DND-41 (cell line): ENCODE measurements around the gene LRRC74A.

Experiments
- ATAC-seq: fragments of 200-7000 bp; cut with Tn5 transposase; 3 replicates; pipeline ENCODE4 v1.9.1; 2021; ENCODE audit warnings: low read depth; ENCODE audit not compliant: insufficient read depth
- DNase-seq: peaks from one replicate; pipeline ENCODE4 v3.0.0-alpha.2; 2020
- H2AFZ ChIP-seq: 2 replicates; pipeline ENCODE4 v1.6.0; 2012; ENCODE audit warnings: low read depth, low read length
- H3K27ac ChIP-seq: 2 replicates; pipeline ENCODE4 v1.5.1; 2012; ENCODE audit warnings: low read length, inconsistent platforms
- H3K27me3 ChIP-seq: fragments of 200-600 bp; sonication (generic); 2 replicates; pipeline ENCODE4 v1.6.0; 2012; ENCODE audit warnings: low read length, mild to moderate bottlenecking, inconsistent platforms; ENCODE audit not compliant: insufficient read depth, poor library complexity
- H3K36me3 ChIP-seq: 2 replicates; pipeline ENCODE4 v1.5.1; 2012; ENCODE audit warnings: low read length, inconsistent platforms; ENCODE audit not compliant: insufficient read depth
- H3K4me1 ChIP-seq: 2 replicates; pipeline ENCODE4 v1.5.1; 2012; ENCODE audit warnings: mild to moderate bottlenecking, low read length; ENCODE audit not compliant: insufficient read depth
- H3K4me2 ChIP-seq: 2 replicates; pipeline ENCODE4 v1.6.0; 2012; ENCODE audit warnings: mild to moderate bottlenecking, moderate library complexity, low read length, inconsistent platforms; ENCODE audit not compliant: insufficient read depth
- H3K4me3 ChIP-seq, 2 experiments: fragments of 200-600 bp in 1 of 2; shearing (Covaris generic) in 1 of 2; 2 replicates each; pipeline ENCODE4 v1.5.1; 2012 to 2016; ENCODE audit warnings: inconsistent platforms in 2 of 2, low read length in 2 of 2, mild to moderate bottlenecking in 2 of 2, low read depth in 1 of 2, moderate library complexity in 1 of 2
- H3K79me2 ChIP-seq: 2 replicates; pipeline ENCODE4 v1.6.0; 2012; ENCODE audit warnings: low read length, inconsistent platforms; ENCODE audit not compliant: insufficient read depth
- H3K9ac ChIP-seq: 2 replicates; pipeline ENCODE4 v1.6.0; 2012; ENCODE audit warnings: low read depth, mild to moderate bottlenecking, inconsistent platforms, low read length, moderate library complexity
- H3K9me3 ChIP-seq: 2 replicates; pipeline ENCODE4 v1.5.1; 2012; ENCODE audit warnings: low read length, moderate library complexity, mild to moderate bottlenecking, inconsistent platforms; ENCODE audit not compliant: insufficient read depth, severe bottlenecking
- H4K20me1 ChIP-seq: 2 replicates; pipeline ENCODE4 v1.6.0; 2012; ENCODE audit warnings: low read length; ENCODE audit not compliant: insufficient read depth
- CTCF ChIP-seq: IDR thresholded peaks from 2 replicates; pipeline ENCODE4 v1.5.1; 2012; ENCODE audit warnings: borderline replicate concordance, low read length, moderate library complexity, mild to moderate bottlenecking; ENCODE audit not compliant: poor library complexity, severe bottlenecking; ENCODE audit errors: extremely low read depth
- EZH2 ChIP-seq: IDR thresholded peaks from 3 replicates; pipeline ENCODE4 v1.6.1; 2012; ENCODE audit warnings: borderline replicate concordance, low read depth, mild to moderate bottlenecking, moderate library complexity, low read length, inconsistent platforms; ENCODE audit not compliant: severe bottlenecking

The LRRC74A gene

DNA sequence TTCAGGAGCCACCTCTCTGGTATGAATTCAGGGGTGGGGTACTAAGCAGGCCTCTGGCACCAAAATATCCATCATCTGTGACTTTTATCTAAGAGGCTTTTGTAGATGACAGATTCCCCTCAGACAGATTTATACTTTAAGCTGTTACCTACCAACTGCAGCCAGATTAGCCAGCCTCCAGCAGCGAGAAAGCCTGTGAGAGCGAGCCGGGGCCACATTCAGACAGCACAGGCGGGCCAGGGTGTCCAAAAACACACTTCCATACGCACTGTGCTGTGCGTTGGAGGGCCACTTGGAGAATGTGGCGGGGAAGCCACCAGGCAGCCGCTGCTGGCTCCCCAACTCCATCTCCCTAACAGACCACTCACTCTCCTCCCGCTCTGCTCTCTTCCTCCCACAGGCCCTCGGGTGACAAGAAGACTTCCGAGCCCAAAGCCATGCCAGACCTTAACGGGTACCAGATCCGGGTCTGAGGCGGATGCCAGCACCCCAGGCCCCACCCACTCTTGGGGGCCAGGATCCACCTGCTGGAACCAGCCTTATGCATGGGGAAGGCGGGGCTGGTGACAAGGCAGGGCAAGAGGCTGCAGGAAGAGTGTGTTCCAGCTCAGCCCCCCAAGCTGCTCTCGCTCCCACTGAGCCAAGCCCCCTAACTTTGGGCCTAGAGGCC lies 47.5 kb upstream of the LRRC74A start:
- no peaks in the 10 kb centered on the region for H3K27me3 ChIP-seq
- H3K27ac ChIP-seq = no peak overlapping the region
- no peaks in the 10 kb centered on the region for H3K4me1 ChIP-seq
- no peak overlapping the region for H2AFZ ChIP-seq
- ATAC-seq = no peak
- H3K4me3 ChIP-seq = no peak overlapping the region
- H3K36me3 ChIP-seq = peaks cover 28% of the 10 kb centered on the region
- no peaks in the 10 kb centered on the region for H4K20me1 ChIP-seq
- no peak overlapping the region for H3K4me2 ChIP-seq
- H3K9ac ChIP-seq = no peak overlapping the region
- H3K9me3 ChIP-seq = no peaks in the 10 kb centered on the region
- no peaks in the 10 kb centered on the region for H3K79me2 ChIP-seq
- TF ChIP-seq EZH2 (no peak), CTCF (no peak)
- no peak for DNase-seq

DNA sequence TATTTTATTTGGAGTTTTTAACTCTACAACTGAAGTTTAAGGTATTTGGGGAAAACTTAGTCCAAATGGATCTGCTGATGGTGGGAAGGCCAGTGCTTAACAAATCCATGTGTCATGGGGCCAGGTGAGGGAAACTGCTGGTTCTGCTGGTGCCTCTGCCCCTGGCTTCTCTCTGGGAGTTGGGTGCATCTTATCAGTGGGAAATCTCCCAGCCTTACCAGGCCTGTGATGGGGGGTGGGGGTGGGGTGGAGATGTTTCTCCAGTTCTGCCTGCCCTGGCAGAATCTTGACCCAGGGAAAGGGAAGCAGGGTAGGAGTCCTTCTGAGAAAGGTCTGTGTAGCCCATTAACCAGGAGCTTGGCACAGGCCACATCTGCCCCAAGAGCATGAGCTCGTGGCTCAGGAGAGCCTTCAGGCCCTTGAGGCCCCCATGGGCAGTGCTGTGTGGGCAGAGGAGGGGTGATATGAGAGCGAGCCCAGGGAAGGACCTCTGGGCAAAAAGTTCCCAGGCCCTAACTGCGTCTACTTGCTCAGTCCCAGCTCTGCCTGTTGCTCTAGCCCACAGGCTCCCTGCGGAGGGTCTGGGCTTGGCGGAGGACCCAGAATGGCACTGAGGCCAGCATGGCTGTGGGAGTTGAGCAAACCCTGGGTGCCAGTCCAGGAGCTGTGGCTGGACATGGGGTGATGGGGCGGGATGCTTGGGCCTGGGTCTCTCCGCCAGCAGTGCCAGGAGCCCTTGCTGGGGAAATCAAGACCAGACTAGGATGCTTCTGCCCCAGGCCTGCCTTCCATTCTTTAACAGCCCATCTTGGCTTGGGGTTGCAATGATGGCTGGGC lies 46.8 kb upstream of the LRRC74A start:
- H3K79me2 ChIP-seq = no peaks in the 10 kb centered on the region
- peaks cover 4% of the 10 kb centered on the region for H4K20me1 ChIP-seq
- H3K27ac ChIP-seq = no peak overlapping the region
- no peak overlapping the region for H3K9ac ChIP-seq
- TF ChIP-seq EZH2 (no peak), CTCF (no peak)
- no peak overlapping the region for H3K4me2 ChIP-seq
- H3K4me3 ChIP-seq = no peak overlapping the region
- no peak overlapping the region for H2AFZ ChIP-seq
- H3K4me1 ChIP-seq = no peaks in the 10 kb centered on the region
- H3K27me3 ChIP-seq = no peaks in the 10 kb centered on the region
- peaks cover 34% of the 10 kb centered on the region for H3K36me3 ChIP-seq
- H3K9me3 ChIP-seq = no peaks in the 10 kb centered on the region
- no peak for ATAC-seq
- no peak for DNase-seq

- H3K27me3 ChIP-seq = no peaks in the 10 kb centered on the region
- H3K27ac ChIP-seq = no peak overlapping the region
- DNase-seq (no peak), ATAC-seq (no peak)
- no peaks in the 10 kb centered on the region for H3K4me1 ChIP-seq
- peaks cover 38% of the 10 kb centered on the region for H3K36me3 ChIP-seq
- no peak for TF ChIP-seq EZH2
- no peak for TF ChIP-seq CTCF
- H3K9me3 ChIP-seq = no peaks in the 10 kb centered on the region
- no peak overlapping the region for H3K4me3 ChIP-seq
- H3K4me2 ChIP-seq = no peak overlapping the region
- no peak overlapping the region for H3K9ac ChIP-seq
- peaks cover 8% of the 10 kb centered on the region for H4K20me1 ChIP-seq
- H3K79me2 ChIP-seq = no peaks in the 10 kb centered on the region
- H2AFZ ChIP-seq = no peak overlapping the region
Observed at GRCh38 chr14:76780058-76780345, 46.2 kb upstream of the LRRC74A start.
